GDM1 (cell line): ENCODE data around the gene ZFP2.
"Not testable (repeated sequence)": the region's sequence is repeated elsewhere in the genome, so short reads cannot be mapped to it uniquely, and the experiment has no call there.

Experiments used
- DNase-seq: peaks from one replicate; lab custom pipeline; 2025; lab: John Stamatoyannopoulos, UW

The ZFP2 gene

GRCh38 chr5:178895615-178896571 lies at the start of gene ZFP2:
TSS of gene ZFP2 (plus strand) at chr5:178895913. CDS start at chr5:178931314, 35,401 bp downstream.
- DNase-seq: no peak

GRCh38 chr5:178849316-178849715 lies 46.4 kb upstream of the ZFP2 start:
- DNase-seq: no peak

- DNase-seq: no peak
Measured at GRCh38 chr5:178851951-178852350, 43.8 kb upstream of the ZFP2 start.

DNA sequence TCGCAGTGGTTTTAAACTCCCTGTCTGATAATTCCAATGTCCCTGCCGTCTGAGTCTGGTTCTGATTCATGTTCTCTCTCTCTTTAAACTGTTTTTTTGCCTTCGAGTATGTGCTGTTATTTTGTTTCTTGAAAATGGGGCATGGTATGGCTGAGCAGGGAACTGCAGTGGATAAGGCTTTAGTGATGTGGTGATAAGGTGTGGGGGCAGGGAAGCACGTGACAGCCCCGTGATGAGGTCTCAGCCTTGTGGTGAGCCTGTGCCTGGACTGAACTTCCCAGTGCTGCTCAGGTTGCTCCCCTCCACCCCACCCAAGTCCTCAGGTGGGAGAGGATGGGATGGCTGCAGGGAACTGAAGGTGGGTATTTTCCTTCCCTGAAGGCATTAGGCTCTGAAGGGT lies 41.4 kb upstream of the ZFP2 start:
- DNase-seq: no peak

- peak; percentile 92 for DNase-seq
Measured at GRCh38 chr5:178859625-178860521, 35.8 kb upstream of the ZFP2 start, which contains the start of gene ZNF354B. TSS of gene ZNF354B (plus strand) at chr5:178859953. CDS start at chr5:178861048, 1,095 bp downstream.

DNA sequence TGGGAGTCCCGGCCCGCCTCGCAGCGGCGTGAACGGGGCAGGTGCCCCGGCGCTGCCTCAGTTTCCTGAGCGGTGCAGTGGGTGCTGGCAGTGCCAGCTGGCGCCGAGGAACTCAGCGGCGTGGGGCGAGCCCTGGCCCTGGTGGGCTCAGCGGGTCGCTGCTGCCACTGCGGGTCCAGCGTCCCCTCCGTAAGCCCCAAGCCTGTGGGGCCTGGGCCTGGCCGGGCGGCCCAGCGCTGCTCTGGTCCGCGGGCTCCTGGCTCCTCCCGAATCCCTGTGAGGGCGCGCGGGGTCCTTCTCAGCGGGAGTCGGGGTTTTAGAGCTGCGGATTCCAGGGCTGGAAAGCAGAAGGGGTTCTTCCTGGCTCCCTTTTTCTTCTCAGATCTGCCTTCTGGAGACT lies 35.1 kb upstream of the ZFP2 start:
- DNase-seq: not testable (repeated sequence)

DNA sequence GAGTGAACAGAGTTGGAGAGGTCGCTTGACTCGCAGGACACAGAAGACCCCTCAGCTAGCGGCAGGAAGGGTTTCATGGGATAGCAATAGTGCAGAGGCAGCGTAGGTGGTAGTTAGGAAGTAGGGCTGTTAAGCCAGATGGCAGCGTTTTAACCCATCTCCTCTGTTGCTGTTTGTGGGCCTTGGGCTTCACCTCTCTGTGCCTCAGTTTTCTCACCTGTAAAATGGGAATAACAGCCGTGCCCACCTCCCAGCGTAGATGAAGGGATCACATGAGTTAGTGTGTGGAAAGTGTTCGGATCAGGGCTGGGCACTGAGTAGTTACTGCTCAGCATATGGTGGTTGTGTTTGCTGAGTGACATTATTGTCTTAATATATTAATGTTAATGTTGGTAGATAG lies 34.1 kb upstream of the ZFP2 start:
- no peak for DNase-seq

DNA sequence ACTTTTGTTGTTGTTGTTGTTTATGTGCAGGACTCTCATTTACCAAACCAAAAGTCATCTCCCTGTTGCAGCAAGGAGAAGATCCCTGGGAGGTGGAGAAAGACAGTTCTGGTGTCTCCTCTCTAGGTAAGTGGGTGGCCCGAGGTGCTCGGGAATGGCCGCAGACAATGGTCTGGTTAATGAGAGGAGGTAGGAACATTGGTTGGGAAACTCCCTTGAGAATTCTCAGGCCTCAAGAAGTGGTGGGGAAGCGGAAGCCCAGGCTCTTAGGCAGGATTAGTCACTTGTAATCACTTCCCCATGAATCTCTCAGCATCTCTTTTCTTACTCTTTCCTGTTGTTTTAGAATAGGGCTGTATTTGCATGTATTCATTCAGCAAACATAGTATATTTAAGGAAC lies 28.8 kb upstream of the ZFP2 start:
- DNase-seq: no peak

- DNase-seq: no peak
Measured at GRCh38 chr5:178869577-178869976, 26.1 kb upstream of the ZFP2 start.

- no peak for DNase-seq
Measured at GRCh38 chr5:178870411-178870810, 25.3 kb upstream of the ZFP2 start.

GRCh38 chr5:178872302-178872701 lies 23.4 kb upstream of the ZFP2 start:
- no peak for DNase-seq

- DNase-seq: not testable (repeated sequence)
Measured at GRCh38 chr5:178883115-178883694, 12.5 kb upstream of the ZFP2 start.

- DNase-seq: no peak
Measured at GRCh38 chr5:178883815-178884430, 11.8 kb upstream of the ZFP2 start.

- DNase-seq: no peak
Measured at GRCh38 chr5:178899289-178899688, 3.6 kb downstream of the ZFP2 start.

DNA sequence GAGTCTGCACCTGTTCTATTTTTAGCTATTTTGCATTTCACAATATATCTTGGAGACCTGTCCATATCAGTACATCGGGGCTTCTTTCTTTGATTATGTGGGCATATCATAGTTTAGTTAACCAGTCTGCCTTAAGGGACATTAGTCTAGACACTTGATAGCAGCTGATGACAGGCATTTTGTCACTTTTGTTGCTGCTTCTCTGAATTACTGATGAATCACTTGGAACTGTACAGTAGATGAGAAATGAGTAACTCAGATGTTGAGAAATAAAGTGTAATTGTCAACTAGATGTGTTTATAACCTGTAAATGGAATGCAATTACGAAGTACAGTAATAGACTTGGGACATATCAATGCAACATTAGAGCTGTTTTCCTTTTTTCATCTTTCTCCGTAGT lies 7.1 kb downstream of the ZFP2 start:
- DNase-seq: no peak

GRCh38 chr5:178931846-178932760 lies 36.4 kb downstream of the ZFP2 start:
- DNase-seq: no peak

- no peak for DNase-seq
Measured at GRCh38 chr5:178940569-178941360, 45.1 kb downstream of the ZFP2 start, which contains the start of gene ZNF454. TSS of gene ZNF454 (plus strand) at chr5:178941198. CDS start at chr5:178942792, 1,594 bp downstream.

DNA sequence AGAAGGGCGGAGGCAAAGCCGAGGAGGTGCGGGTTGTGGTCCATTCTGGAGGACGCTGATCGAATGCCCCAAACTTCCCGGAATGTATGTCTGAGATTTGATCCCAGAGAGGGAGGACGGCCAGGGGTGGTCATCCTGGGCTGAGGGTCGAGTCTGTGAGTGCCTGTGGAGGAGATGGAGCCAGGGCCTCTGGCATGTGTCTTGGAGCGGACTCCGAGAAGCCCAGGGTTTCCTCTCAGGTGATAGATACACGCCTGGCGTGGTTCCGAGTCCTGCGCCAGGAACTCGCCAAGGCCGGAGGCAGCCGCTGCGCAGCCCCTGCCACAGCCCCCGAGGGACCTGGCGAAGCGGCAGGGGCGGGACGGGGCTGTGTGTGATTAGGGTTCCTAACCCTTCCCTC lies 45.6 kb downstream of the ZFP2 start:
- no peak for DNase-seq

DNA sequence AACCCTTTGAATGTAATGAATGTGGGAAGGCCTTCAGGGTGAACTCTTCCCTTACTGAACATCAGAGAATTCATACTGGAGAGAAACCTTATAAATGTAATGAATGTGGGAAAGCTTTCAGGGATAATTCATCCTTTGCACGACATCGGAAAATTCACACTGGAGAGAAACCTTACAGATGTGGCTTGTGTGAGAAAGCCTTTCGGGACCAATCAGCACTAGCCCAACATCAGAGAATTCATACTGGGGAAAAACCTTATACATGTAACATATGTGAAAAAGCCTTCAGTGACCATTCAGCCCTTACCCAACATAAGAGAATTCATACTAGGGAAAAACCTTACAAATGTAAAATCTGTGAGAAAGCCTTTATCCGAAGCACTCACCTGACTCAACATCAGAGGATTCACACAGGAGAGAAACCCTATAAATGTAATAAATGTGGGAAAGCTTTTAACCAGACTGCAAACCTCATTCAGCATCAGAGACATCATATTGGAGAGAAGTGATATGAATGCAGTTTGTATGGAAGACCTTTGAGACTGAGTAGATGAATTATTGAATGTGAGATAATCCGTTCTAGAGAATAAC lies 69.8 kb downstream of the ZFP2 start:
- DNase-seq: no peak
